ENCODE measurements around the gene ADAMTS9. TPM values are rescaled to one million over a fixed set of nuclear protein-coding genes. Genes with fewer than 3 reads are reported as not detected.

Gene ADAMTS9
- total and polyA plus RNA-seq, 3 donors from 2014 or later: 5.1 to 8.1 (median 5.9) TPM

- H3K27ac ChIP-seq: no peak overlapping the region
- TF ChIP-seq CTCF (IDR thresholded peaks at IDR 0.05): peak; percentile 84 to 86 (median 86)
- no peak for TF ChIP-seq POLR2A (IDR thresholded peaks at IDR 0.05)
- H3K4me1 ChIP-seq: no peaks in the 10 kb centered on the region
- H3K36me3 ChIP-seq (ENCODE audit: low read depth, missing control alignments): no peaks in the 10 kb centered on the region
- no peaks in the 10 kb centered on the region for H3K27me3 ChIP-seq
- intact Hi-C loops (cut with DNase I; ENCODE audit: low total_unique reads): loop anchor here (10.0 kb wide), 1 partner anchor 450 kb away; no protein-coding TSS in a partner anchor
- no peaks in the 10 kb centered on the region for H3K9me3 ChIP-seq
- H3K4me3 ChIP-seq: no peak overlapping the region
- WGBS, 2 donors: 33 to 50% methylated on average over 4 of the region's 4 CpGs
- DNase-seq: peak; percentile 87
These were observed 203.4 kb downstream of the ADAMTS9 start for GRCh38 chr3:64484289-64484992.

GRCh38 chr3:64483467-64483866, 204.3 kb downstream of the ADAMTS9 start:
- H3K27me3 ChIP-seq: no peaks in the 10 kb centered on the region
- TF ChIP-seq CTCF (IDR thresholded peaks at IDR 0.05) (no peak), POLR2A (IDR thresholded peaks at IDR 0.05) (no peak)
- 93 to 95% methylated on average over 2 of the region's 2 CpGs for WGBS, 2 donors
- intact Hi-C loops (cut with DNase I; ENCODE audit: low total_unique reads): loop anchor here (10.0 kb wide), 1 partner anchor 449 kb away; no protein-coding TSS in a partner anchor
- H3K36me3 ChIP-seq (ENCODE audit: low read depth, missing control alignments): no peaks in the 10 kb centered on the region
- H3K9me3 ChIP-seq: no peaks in the 10 kb centered on the region
- H3K4me1 ChIP-seq: no peaks in the 10 kb centered on the region
- no peak overlapping the region for H3K27ac ChIP-seq
- no peak overlapping the region for H3K4me3 ChIP-seq
- DNase-seq: no peak

- no peaks in the 10 kb centered on the region for H3K4me1 ChIP-seq
- DNase-seq: no peak
- no peak for TF ChIP-seq CTCF (IDR thresholded peaks at IDR 0.05)
- no peaks in the 10 kb centered on the region for H3K27me3 ChIP-seq
- H3K27ac ChIP-seq: no peak overlapping the region
- 80 to 96% methylated on average over 1 of the region's 1 CpG for WGBS, 2 donors
- H3K9me3 ChIP-seq: no peaks in the 10 kb centered on the region
- intact Hi-C loops (cut with DNase I; ENCODE audit: low total_unique reads): no loop called here
- H3K36me3 ChIP-seq (ENCODE audit: low read depth, missing control alignments): no peaks in the 10 kb centered on the region
- H3K4me3 ChIP-seq: no peak overlapping the region
These were observed 212.8 kb downstream of the ADAMTS9 start for GRCh38 chr3:64475037-64475436.

- WGBS, 2 donors: 89 to 92% methylated on average over 1 of the region's 1 CpG
- Histone ChIP-seq H3K36me3 (ENCODE audit: low read depth, missing control alignments) (no peaks in the 10 kb centered on the region), H3K4me1 (no peaks in the 10 kb centered on the region), H3K27me3 (no peaks in the 10 kb centered on the region), H3K4me3 (no peak overlapping the region), H3K9me3 (no peaks in the 10 kb centered on the region), H3K27ac (no peak overlapping the region)
- intact Hi-C loops (cut with DNase I; ENCODE audit: low total_unique reads): no loop called here
- DNase-seq: no peak
- TF ChIP-seq CTCF (IDR thresholded peaks at IDR 0.05) (no peak), POLR2A (IDR thresholded peaks at IDR 0.05) (no peak)
These were observed 214.3 kb downstream of the ADAMTS9 start for GRCh38 chr3:64473466-64473865.

- no peak overlapping the region for H3K4me3 ChIP-seq
- no peaks in the 10 kb centered on the region for H3K27me3 ChIP-seq
- no peak for DNase-seq
- TF ChIP-seq CTCF (IDR thresholded peaks at IDR 0.05): no peak
- TF ChIP-seq POLR2A (IDR thresholded peaks at IDR 0.05): no peak
- H3K36me3 ChIP-seq (ENCODE audit: low read depth, missing control alignments): no peaks in the 10 kb centered on the region
- WGBS, 2 donors: 92 to 93% methylated on average over 5 of the region's 5 CpGs
- H3K9me3 ChIP-seq: no peaks in the 10 kb centered on the region
- intact Hi-C loops (cut with DNase I; ENCODE audit: low total_unique reads): no loop called here
- no peaks in the 10 kb centered on the region for H3K4me1 ChIP-seq
- H3K27ac ChIP-seq: no peak overlapping the region
These were observed 217.4 kb downstream of the ADAMTS9 start for GRCh38 chr3:64470436-64470835.

Measured in testis (tissue), 3 donors.